Parathyroid adenoma (tissue), 2 donors: Measurements from ENCODE around the gene CAMK2D.

Experiments used
- H2AFZ ChIP-seq: fragments of 300-600 bp; sonication (generic); one replicate; pipeline ENCODE4 v1.7.0; 2017; ENCODE audit warnings: antibody characterized with exemption, mild to moderate bottlenecking
- H3K27ac ChIP-seq: fragments of 300-600 bp; sonication (generic); one replicate; pipeline ENCODE4 v1.7.0; 2017
- H3K27me3 ChIP-seq: fragments of 300-600 bp; sonication (generic); one replicate; pipeline ENCODE4 v1.7.0; 2017; ENCODE audit warnings: low read length; ENCODE audit not compliant: control insufficient read depth, insufficient read depth
- H3K36me3 ChIP-seq: fragments of 300-600 bp; sonication (generic); one replicate; pipeline ENCODE4 v1.7.0; 2017; ENCODE audit warnings: low read length; ENCODE audit not compliant: control insufficient read depth, insufficient read depth
- H3K4me1 ChIP-seq: fragments of 300-600 bp; sonication (generic); one replicate; pipeline ENCODE4 v1.7.0; 2017; ENCODE audit warnings: control low read depth
- H3K4me2 ChIP-seq: fragments of 300-600 bp; sonication (generic); one replicate; pipeline ENCODE4 v1.7.0; 2017; ENCODE audit warnings: low read length
- H3K4me3 ChIP-seq: fragments of 300-600 bp; sonication (generic); one replicate; pipeline ENCODE4 v1.7.0; 2017; ENCODE audit warnings: low read depth, low read length
- H3K79me2 ChIP-seq: fragments of 300-600 bp; sonication (generic); one replicate; pipeline ENCODE4 v1.7.0; 2017; ENCODE audit warnings: control low read depth
- H3K9ac ChIP-seq: fragments of 300-600 bp; sonication (generic); one replicate; pipeline ENCODE4 v1.7.0; 2017; ENCODE audit warnings: mild to moderate bottlenecking
- H3K9me3 ChIP-seq: fragments of 300-600 bp; sonication (generic); one replicate; pipeline ENCODE4 v1.7.0; 2017; ENCODE audit warnings: low read length; ENCODE audit not compliant: control insufficient read depth
- TF ChIP-seq, protein P1 (sequence below): fragments of 300-600 bp; sonication (generic); IDR thresholded peaks from one replicate; pipeline ENCODE4 v1.7.0; 2017; ENCODE audit warnings: antibody characterized with exemption, mild to moderate bottlenecking
- donor health status: primary hyperparathyroidism.

The CAMK2D gene

DNA sequence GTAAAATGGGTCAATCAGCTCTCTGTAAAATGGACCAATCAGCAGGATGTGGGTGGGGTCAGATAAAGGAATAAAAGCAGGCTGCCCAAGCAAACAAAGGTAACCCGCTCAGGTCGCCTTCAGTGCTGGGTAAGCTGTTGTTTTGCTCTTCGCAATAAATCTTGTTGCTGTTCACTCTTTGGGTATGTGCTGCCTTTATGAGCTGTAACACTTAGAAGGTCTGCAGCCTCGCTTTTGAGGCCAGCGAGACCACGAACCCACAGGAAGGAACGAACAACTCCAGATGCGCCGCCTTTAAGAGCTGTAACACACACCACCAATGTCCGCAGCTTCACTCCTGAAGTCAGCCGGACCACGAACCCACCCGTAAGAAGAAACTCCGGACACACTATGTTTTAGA, 11.5 kb upstream of the CAMK2D start:
- Histone ChIP-seq H3K27me3 (no peaks in the 10 kb centered on the region), H3K36me3 (no peaks in the 10 kb centered on the region), H3K4me1 (no peaks in the 10 kb centered on the region), H3K27ac (no peak overlapping the region), H3K79me2 (no peaks in the 10 kb centered on the region), H3K4me3 (no peak overlapping the region), H3K4me2 (no peak overlapping the region), H3K9ac (no peak overlapping the region), H3K9me3 (no peaks in the 10 kb centered on the region), H2AFZ (no peak overlapping the region)
- TF ChIP-seq, protein P1, sequence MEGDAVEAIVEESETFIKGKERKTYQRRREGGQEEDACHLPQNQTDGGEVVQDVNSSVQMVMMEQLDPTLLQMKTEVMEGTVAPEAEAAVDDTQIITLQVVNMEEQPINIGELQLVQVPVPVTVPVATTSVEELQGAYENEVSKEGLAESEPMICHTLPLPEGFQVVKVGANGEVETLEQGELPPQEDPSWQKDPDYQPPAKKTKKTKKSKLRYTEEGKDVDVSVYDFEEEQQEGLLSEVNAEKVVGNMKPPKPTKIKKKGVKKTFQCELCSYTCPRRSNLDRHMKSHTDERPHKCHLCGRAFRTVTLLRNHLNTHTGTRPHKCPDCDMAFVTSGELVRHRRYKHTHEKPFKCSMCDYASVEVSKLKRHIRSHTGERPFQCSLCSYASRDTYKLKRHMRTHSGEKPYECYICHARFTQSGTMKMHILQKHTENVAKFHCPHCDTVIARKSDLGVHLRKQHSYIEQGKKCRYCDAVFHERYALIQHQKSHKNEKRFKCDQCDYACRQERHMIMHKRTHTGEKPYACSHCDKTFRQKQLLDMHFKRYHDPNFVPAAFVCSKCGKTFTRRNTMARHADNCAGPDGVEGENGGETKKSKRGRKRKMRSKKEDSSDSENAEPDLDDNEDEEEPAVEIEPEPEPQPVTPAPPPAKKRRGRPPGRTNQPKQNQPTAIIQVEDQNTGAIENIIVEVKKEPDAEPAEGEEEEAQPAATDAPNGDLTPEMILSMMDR, result no peak

DNA sequence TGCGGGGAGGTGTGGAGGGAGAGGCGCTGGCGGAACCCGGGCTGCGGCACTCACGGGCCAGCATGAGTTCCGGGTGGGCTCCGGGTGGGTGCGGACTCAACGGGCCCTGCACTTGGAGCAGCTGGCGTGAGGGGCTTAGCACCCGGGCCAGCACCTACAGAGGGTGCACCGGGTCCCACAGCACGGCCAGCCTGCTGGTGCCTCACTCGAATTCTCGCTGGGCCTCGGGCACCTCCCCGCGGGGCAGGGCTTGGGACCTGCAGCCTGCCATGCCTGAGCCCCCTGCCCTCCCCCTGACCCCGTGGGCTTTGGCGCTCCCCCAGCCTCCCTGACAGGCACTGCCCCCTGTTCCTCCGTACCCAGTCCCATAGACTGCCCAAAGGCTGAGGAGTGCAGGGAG, 10.8 kb upstream of the CAMK2D start:
- Histone ChIP-seq H3K4me3 (no peak overlapping the region), H3K27ac (no peak overlapping the region), H3K4me2 (no peak overlapping the region), H3K79me2 (no peaks in the 10 kb centered on the region), H3K4me1 (no peaks in the 10 kb centered on the region), H3K36me3 (no peaks in the 10 kb centered on the region), H3K9ac (no peak overlapping the region), H2AFZ (no peak overlapping the region), H3K27me3 (no peaks in the 10 kb centered on the region), H3K9me3 (no peaks in the 10 kb centered on the region)
- TF ChIP-seq, protein P1, result no peak

DNA sequence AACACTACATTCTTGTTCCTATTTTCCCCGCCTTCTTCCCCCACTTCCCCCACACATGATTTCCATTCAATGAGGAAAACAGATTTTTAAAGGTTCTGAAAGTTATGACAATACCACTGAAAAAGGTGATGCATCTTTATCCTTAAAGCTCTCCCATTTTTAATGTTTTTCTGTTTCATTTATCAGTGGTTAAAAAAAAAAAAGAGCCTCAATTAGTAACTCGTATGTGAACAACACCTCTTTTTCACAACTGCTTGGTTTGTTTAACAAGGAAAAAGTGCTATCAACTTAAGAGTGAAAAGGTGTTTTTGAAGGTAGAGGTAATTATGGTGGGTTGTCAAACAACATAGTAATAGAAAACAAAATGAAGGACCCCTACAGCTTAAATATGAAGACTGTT, 8.2 kb upstream of the CAMK2D start:
- Histone ChIP-seq H3K27ac (no peak overlapping the region), H3K36me3 (no peaks in the 10 kb centered on the region), H3K9me3 (no peaks in the 10 kb centered on the region), H3K4me2 (no peak overlapping the region), H3K27me3 (no peaks in the 10 kb centered on the region), H3K4me1 (no peaks in the 10 kb centered on the region), H2AFZ (no peak overlapping the region), H3K9ac (no peak overlapping the region), H3K79me2 (no peaks in the 10 kb centered on the region), H3K4me3 (no peak overlapping the region)
- TF ChIP-seq, protein P1, result no peak

DNA sequence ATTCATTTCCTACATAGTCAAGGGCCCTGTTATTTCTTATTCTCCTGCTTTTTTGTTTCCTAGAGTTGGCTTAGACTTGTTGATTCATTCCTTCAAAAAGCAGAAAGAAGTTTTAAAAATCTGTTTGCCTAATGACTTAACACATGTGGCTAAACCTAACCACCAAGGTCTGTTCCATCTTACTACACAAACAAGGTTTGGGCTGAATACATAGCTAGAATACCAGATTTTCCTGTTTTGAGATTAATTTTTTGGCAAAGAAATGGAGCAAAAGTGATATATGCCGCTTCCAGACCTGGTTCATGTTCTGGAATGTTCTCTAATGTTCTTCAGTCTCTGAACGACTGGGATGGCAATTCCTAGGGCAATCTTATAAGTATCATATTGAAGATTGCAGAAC, 7.4 kb upstream of the CAMK2D start:
- Histone ChIP-seq H3K4me3 (no peak overlapping the region), H3K36me3 (no peaks in the 10 kb centered on the region), H3K4me2 (no peak overlapping the region), H3K79me2 (no peaks in the 10 kb centered on the region), H3K9me3 (no peaks in the 10 kb centered on the region), H3K27me3 (no peaks in the 10 kb centered on the region), H2AFZ (no peak overlapping the region), H3K27ac (no peak overlapping the region), H3K9ac (no peak overlapping the region), H3K4me1 (no peaks in the 10 kb centered on the region)
- TF ChIP-seq, protein P1, result no peak

DNA sequence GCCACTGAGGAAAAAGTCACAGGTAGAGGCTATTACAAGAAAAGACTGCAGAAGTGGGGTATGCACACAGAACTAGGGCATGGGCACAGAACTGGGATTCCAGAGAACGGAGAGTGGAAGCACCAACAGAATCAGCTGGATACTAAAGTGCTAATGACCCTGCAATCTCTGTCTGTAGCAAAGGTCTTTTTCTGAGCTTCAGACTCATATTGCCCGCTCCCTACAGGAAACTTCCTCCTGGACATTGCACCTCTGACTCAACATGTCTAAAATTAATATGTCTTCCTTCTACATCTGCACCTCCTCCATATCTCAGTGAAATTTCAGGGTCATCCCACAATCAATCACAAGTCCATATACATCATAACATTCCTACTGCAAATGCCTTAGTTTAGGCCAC, 5.3 kb upstream of the CAMK2D start:
- H3K27me3 ChIP-seq, result no peaks in the 10 kb centered on the region
- no peak overlapping the region for H3K27ac ChIP-seq
- H3K79me2 ChIP-seq, result no peaks in the 10 kb centered on the region
- H2AFZ ChIP-seq, result no peak overlapping the region
- H3K4me3 ChIP-seq, result no peak overlapping the region
- H3K9ac ChIP-seq, result no peak overlapping the region
- no peaks in the 10 kb centered on the region for H3K36me3 ChIP-seq
- H3K4me2 ChIP-seq, result no peak overlapping the region
- TF ChIP-seq, protein P1, result no peak
- no peaks in the 10 kb centered on the region for H3K9me3 ChIP-seq
- no peaks in the 10 kb centered on the region for H3K4me1 ChIP-seq
